Tibial artery (tissue), 4 donors: Measurements from ENCODE around the gene CD200R1L.
A peak's percentile ranks its signal among the peaks of the same experiment; 100 is the strongest.

Experiments
- DNase-seq, 2 donors: peaks; one replicate each; pipeline ENCODE4 v3.0.0-alpha.2; 2019
- H3K27ac ChIP-seq, 2 donors: fragments of 200-600 bp; sonication (generic) in 1 of 2; 1 replicate in 1 of 2; 2 replicates in 1 of 2; pipeline ENCODE4 v1.5.1; 2018 to 2019; ENCODE audit warnings: mild to moderate bottlenecking in 1 of 2
- H3K27me3 ChIP-seq, 2 donors: fragments of 200-600 bp; sonication (generic) in 1 of 2; one replicate each; pipeline versions ENCODE4 v1.5.1 to v1.6.0; 2016 to 2019
- H3K36me3 ChIP-seq, 3 donors: fragments of 200-600 bp; sonication (generic) in 2 of 3; one replicate each; pipeline ENCODE4 v1.5.1; 2016 to 2019; ENCODE audit warnings: mild to moderate bottlenecking in 2 of 3
- H3K4me1 ChIP-seq, 4 donors: fragments of 200-600 bp; sonication (generic) in 2 of 4; 1 replicate in 3 of 4; 2 replicates in 1 of 4; pipeline ENCODE4 v1.5.1; 2016 to 2019
- H3K4me3 ChIP-seq, 2 donors: fragments of 200-600 bp; sonication (generic) in 1 of 2; 1 replicate in 1 of 2; 2 replicates in 1 of 2; pipeline ENCODE4 v1.5.1; 2018 to 2019; ENCODE audit warnings: mild to moderate bottlenecking in 2 of 2
- H3K9me3 ChIP-seq, 3 donors: fragments of 200-600 bp; sonication (generic) in 1 of 3; one replicate each; pipeline ENCODE4 v1.5.1; 2016 to 2019
- intact Hi-C: fragments of 100-400 bp; cut with DNase I; formaldehyde crosslinking; loops from one replicate; pipeline ENCODE4 v1.15.0; 2023; ENCODE audit warnings: low total_unique reads
- TF ChIP-seq, protein P1 (sequence below), 2 experiments: fragments of 200-600 bp in 1 of 2; fragments of 450-650 bp in 1 of 2; IDR thresholded peaks; one replicate each; pipeline ENCODE4 v1.5.1; 2017 to 2019; ENCODE audit warnings: antibody characterized with exemption in 2 of 2, mild to moderate bottlenecking in 1 of 2, moderate library complexity in 1 of 2

The CD200R1L gene

DNA sequence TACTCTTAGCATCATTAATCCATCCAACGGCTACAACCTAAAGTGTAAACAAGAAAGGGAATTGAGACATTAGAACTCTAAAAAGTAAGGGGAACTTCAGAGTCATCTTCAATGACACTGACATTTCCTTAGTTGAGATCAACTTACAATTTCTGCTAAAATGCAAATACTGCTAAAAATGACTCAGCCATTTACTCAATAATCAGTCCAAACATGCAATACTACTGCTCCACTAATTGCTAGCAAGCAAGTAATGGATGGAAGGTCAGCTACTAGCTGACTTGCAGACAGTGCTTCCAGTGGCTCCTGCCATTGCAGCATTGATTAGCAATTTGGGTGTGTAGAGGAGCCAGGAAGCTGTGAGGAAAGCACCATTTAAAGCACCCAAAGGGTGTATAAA is 28.4 kb downstream of the CD200R1L start:
- H3K27ac ChIP-seq = no peak overlapping the region

DNA sequence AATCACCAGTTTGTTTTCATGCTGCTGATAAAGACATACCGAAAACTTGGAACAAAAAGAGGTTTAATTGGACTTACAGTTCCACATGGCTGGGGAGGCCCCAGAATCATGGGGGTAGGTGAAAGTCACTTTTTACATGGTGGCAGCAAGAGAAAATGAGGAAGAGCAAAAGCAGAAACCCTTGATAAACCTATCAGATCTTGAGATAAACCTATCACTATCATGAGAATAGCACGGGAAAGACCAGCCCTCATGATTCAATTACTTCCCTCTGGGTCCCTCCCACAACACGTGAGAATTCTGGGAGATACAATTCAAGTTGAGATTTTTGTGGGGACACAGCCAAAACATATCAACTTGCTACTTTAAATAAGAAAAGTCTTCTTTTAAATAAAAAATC is 28.9 kb downstream of the CD200R1L start:
- intact Hi-C loops = loop anchor here (10.0 kb wide), 1 partner anchor 173 kb away; the partner anchor contains the start of gene CCDC80
- TF ChIP-seq, protein P1, sequence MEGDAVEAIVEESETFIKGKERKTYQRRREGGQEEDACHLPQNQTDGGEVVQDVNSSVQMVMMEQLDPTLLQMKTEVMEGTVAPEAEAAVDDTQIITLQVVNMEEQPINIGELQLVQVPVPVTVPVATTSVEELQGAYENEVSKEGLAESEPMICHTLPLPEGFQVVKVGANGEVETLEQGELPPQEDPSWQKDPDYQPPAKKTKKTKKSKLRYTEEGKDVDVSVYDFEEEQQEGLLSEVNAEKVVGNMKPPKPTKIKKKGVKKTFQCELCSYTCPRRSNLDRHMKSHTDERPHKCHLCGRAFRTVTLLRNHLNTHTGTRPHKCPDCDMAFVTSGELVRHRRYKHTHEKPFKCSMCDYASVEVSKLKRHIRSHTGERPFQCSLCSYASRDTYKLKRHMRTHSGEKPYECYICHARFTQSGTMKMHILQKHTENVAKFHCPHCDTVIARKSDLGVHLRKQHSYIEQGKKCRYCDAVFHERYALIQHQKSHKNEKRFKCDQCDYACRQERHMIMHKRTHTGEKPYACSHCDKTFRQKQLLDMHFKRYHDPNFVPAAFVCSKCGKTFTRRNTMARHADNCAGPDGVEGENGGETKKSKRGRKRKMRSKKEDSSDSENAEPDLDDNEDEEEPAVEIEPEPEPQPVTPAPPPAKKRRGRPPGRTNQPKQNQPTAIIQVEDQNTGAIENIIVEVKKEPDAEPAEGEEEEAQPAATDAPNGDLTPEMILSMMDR (IDR thresholded peaks at IDR 0.05) = no peak
- Histone ChIP-seq H3K27me3 (no peaks in the 10 kb centered on the region), H3K27ac (no peak overlapping the region), H3K9me3 (no peaks in the 10 kb centered on the region), H3K36me3 (no peaks in the 10 kb centered on the region), H3K4me3 (no peak overlapping the region), H3K4me1 (peaks cover 0 to 14% (median 0%) of the 10 kb centered on the region in 4 donors)
- DNase-seq = no peak

More for the DNA sequence above, 28.4 kb downstream of the CD200R1L start:
- TF ChIP-seq, protein P1 (IDR thresholded peaks at IDR 0.05) = no peak
- no peaks in the 10 kb centered on the region for H3K27me3 ChIP-seq
- no peak overlapping the region for H3K4me3 ChIP-seq
- DNase-seq = no peak
- H3K4me1 ChIP-seq = peaks cover 0 to 9% (median 0%) of the 10 kb centered on the region in 4 donors
- H3K9me3 ChIP-seq = no peaks in the 10 kb centered on the region
- no peaks in the 10 kb centered on the region for H3K36me3 ChIP-seq
- intact Hi-C loops = loop anchor here (10.0 kb wide), 1 partner anchor 173 kb away; the partner anchor contains the start of gene CCDC80

DNA sequence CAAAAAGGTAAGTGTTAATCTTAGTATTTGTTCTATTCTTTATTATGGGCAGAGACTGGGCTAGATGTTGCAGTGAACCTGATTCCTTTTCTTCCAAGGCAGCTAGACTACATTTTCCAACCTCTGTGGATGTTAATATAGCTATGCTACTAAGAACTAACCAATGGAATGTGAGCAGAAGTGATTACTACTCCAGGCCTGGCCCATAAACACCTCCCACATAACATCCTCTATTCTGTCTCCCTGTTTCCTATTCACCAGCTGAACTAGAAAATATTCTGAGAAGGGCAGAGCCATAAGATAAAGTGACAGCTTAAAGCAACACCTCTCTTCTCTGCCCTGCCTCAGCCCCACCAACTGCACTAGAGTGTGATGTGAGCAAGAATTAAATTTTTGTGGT is 29.4 kb downstream of the CD200R1L start:
- Histone ChIP-seq H3K27me3 (no peaks in the 10 kb centered on the region), H3K4me1 (peaks cover 0 to 19% (median 0%) of the 10 kb centered on the region in 4 donors), H3K36me3 (no peaks in the 10 kb centered on the region), H3K27ac (no peak overlapping the region), H3K4me3 (no peak overlapping the region), H3K9me3 (no peaks in the 10 kb centered on the region)
- no peak for DNase-seq
- TF ChIP-seq, protein P1 (IDR thresholded peaks at IDR 0.05) = no peak
- intact Hi-C loops = loop anchor here (10.0 kb wide), 1 partner anchor 172 kb away; the partner anchor contains the start of gene CCDC80

DNA sequence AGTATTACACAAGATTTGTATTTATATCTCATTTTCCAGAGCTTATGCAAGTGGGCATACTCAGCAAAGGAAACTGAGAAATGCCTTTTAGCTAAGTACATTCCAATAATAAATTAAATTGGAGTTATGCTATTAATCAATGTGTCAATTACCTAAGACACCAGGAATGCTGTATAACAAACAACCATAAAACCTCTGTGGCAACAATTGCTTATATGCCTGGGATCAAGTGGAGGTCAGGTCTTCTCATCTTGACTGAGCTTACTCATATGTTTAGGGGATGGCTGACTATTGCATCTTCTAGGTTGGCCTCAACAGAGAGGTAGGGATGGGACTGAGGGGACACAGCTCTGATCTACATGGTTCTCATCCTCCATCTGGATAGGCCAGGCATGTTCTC is 30.7 kb downstream of the CD200R1L start:
- Histone ChIP-seq H3K4me1 (peaks cover 0 to 32% (median 10%) of the 10 kb centered on the region in 4 donors), H3K4me3 (no peak overlapping the region), H3K36me3 (no peaks in the 10 kb centered on the region), H3K27ac (no peak overlapping the region), H3K27me3 (no peaks in the 10 kb centered on the region), H3K9me3 (no peaks in the 10 kb centered on the region)
- no peak for DNase-seq
- intact Hi-C loops = loop anchor here (10.0 kb wide), 1 partner anchor 171 kb away; the partner anchor contains the start of gene CCDC80
- TF ChIP-seq, protein P1 (IDR thresholded peaks at IDR 0.05) = no peak

DNA sequence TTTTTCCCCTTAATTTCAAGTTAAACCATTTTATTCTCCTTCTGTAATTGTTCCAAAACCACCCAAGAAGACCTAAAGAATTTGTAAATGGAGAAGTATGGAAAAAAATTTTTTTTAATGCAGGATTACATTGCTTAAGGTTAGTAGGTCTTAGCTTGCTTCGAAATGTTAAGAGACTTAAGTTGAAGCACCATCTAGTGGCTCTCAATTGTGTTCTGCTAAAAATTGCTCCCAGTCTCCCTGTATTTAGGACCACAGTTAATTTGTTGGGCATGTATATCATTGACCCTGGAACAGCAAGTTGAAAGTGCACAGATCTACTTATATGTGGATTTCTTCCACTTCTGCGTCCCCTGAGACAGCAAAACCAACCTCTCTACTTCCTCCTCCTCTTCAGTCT is 32.4 kb downstream of the CD200R1L start:
- Histone ChIP-seq H3K4me1 (peaks cover 0 to 37% (median 12%) of the 10 kb centered on the region in 4 donors), H3K36me3 (no peaks in the 10 kb centered on the region), H3K27me3 (no peaks in the 10 kb centered on the region), H3K9me3 (no peaks in the 10 kb centered on the region), H3K4me3 (no peak overlapping the region), H3K27ac (no peak overlapping the region)
- no peak for DNase-seq
- intact Hi-C loops = loop anchor here (10.0 kb wide), 1 partner anchor 169 kb away; the partner anchor contains the start of gene CCDC80
- TF ChIP-seq, protein P1 (IDR thresholded peaks at IDR 0.05) = peak; percentile 39 to 50
